Amniotic epithelial cell (primary cell): ENCODE data around the gene MACROD2.
A peak's percentile ranks its signal among the peaks of the same experiment; 100 is the strongest.

Source experiments
- DNase-seq: peaks from one replicate; pipeline ENCODE4 v3.0.0-alpha.2; 2010; ENCODE audit warnings: low read depth

MACROD2 gene

GRCh38 chr20:15582146-15582760, 1586.9 kb downstream of the MACROD2 start:
- DNase-seq: no peak

- no peak for DNase-seq
These were observed 1589.2 kb downstream of the MACROD2 start for GRCh38 chr20:15584507-15584906.

GRCh38 chr20:15593081-15593480, 1597.8 kb downstream of the MACROD2 start:
- DNase-seq: no peak

GRCh38 chr20:15594158-15594695, 1598.9 kb downstream of the MACROD2 start:
- DNase-seq: no peak

GRCh38 chr20:15596220-15596890, 1601.0 kb downstream of the MACROD2 start:
- DNase-seq: no peak

- DNase-seq: peak; percentile 5
These were observed 1602.0 kb downstream of the MACROD2 start for GRCh38 chr20:15597306-15597705.

GRCh38 chr20:15599961-15600360, 1604.6 kb downstream of the MACROD2 start:
- DNase-seq: no peak

- no peak for DNase-seq
These were observed 1605.2 kb downstream of the MACROD2 start for GRCh38 chr20:15600565-15600964.

- DNase-seq: no peak
These were observed 1608.2 kb downstream of the MACROD2 start for GRCh38 chr20:15603506-15603905.

- no peak for DNase-seq
These were observed 1608.9 kb downstream of the MACROD2 start for GRCh38 chr20:15603978-15604805.

- peak; percentile 14 for DNase-seq
These were observed 1614.6 kb downstream of the MACROD2 start for GRCh38 chr20:15609921-15610320.

GRCh38 chr20:15610787-15611186, 1615.5 kb downstream of the MACROD2 start:
- DNase-seq: no peak

- no peak for DNase-seq
These were observed 1616.2 kb downstream of the MACROD2 start for GRCh38 chr20:15611541-15611940.

GRCh38 chr20:15612198-15612597, 1616.9 kb downstream of the MACROD2 start:
- no peak for DNase-seq

- no peak for DNase-seq
These were observed 1617.5 kb downstream of the MACROD2 start for GRCh38 chr20:15612769-15613168.

GRCh38 chr20:15613530-15613929, 1618.2 kb downstream of the MACROD2 start:
- peak; percentile 21 for DNase-seq

GRCh38 chr20:15616626-15617025, 1621.3 kb downstream of the MACROD2 start:
- no peak for DNase-seq

GRCh38 chr20:15618110-15618509, 1622.8 kb downstream of the MACROD2 start:
- DNase-seq: peak; percentile 36

GRCh38 chr20:15618912-15619311, 1623.6 kb downstream of the MACROD2 start:
- peak; percentile 47 for DNase-seq

- no peak for DNase-seq
These were observed 1624.0 kb downstream of the MACROD2 start for GRCh38 chr20:15619341-15619740.

- no peak for DNase-seq
These were observed 1624.5 kb downstream of the MACROD2 start for GRCh38 chr20:15619816-15620215.

- no peak for DNase-seq
These were observed 1627.1 kb downstream of the MACROD2 start for GRCh38 chr20:15622368-15622767.

- DNase-seq: no peak
These were observed 1627.9 kb downstream of the MACROD2 start for GRCh38 chr20:15623215-15623614.
